Ovary (tissue), 3 donors: ENCODE data around the gene HAL.

Source experiments
- EP300 ChIP-seq: sonication (generic); formaldehyde crosslinking; IDR thresholded peaks from one replicate; pipeline ENCODE4 v1.6.1; 2017; ENCODE audit warnings: antibody characterized with exemption
- POLR2A ChIP-seq: fragments of 450-650 bp; IDR thresholded peaks from one replicate; pipeline ENCODE4 v1.6.1; 2017; ENCODE audit warnings: antibody characterized with exemption, mild to moderate bottlenecking, moderate library complexity
- TF ChIP-seq, protein P1 (sequence below), 3 donors: fragments of 450-650 bp in 2 of 3; fragments of 200-600 bp in 1 of 3; IDR thresholded peaks; one replicate each; pipeline versions ENCODE4 v1.5.1 to v1.8.0; 2016 to 2022; ENCODE audit warnings: antibody characterized with exemption in 3 of 3, mild to moderate bottlenecking in 1 of 3
- donor health status: DM: no; HTN: no; CAD: no.

DNA sequence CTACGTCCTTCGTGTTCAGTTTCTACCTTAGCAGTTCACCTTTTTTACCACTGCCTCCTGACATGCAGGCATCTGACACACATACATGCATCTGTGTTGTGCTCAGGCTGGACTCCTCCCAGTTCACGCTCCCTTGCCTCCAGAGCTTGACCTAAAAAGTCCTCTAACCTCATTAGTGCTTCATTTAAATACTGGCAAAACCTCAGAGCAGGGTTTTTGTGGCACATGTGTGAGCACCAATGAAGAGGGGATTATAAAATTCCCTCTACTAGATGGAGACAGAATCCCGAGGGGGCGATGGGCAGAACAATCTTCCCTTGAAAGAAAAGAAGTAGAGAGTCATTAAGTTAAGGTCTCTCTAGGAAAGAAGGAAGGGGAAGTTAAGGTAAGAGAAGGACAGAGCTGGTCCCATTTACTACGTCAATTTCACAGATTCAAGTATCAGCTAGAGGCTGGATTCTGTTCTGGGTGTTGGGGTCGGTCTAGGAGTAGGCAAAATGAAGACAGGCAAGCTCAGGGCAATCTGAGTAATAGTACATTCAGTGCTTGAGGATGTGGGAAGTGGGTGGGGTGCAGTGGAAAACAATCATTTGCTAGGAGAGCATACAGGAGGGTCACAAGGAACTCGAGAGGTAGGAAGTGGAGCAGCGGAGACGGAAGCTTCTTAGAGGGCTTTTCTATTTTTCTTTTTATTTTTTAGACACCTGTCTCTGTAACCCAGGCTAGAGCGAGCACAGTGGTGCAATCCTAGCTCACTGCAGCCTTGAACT is 7.5 kb downstream of the HAL start:
- TF ChIP-seq, protein P1, sequence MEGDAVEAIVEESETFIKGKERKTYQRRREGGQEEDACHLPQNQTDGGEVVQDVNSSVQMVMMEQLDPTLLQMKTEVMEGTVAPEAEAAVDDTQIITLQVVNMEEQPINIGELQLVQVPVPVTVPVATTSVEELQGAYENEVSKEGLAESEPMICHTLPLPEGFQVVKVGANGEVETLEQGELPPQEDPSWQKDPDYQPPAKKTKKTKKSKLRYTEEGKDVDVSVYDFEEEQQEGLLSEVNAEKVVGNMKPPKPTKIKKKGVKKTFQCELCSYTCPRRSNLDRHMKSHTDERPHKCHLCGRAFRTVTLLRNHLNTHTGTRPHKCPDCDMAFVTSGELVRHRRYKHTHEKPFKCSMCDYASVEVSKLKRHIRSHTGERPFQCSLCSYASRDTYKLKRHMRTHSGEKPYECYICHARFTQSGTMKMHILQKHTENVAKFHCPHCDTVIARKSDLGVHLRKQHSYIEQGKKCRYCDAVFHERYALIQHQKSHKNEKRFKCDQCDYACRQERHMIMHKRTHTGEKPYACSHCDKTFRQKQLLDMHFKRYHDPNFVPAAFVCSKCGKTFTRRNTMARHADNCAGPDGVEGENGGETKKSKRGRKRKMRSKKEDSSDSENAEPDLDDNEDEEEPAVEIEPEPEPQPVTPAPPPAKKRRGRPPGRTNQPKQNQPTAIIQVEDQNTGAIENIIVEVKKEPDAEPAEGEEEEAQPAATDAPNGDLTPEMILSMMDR (IDR thresholded peaks at IDR 0.05): no peak
- no peak for TF ChIP-seq EP300
- TF ChIP-seq POLR2A: no peak
